Fibroblast of lung (primary cell): ENCODE results near the gene VWC2L.

Experiments used
- EZH2 ChIP-seq: IDR thresholded peaks from 2 replicates; pipeline ENCODE4 v1.5.1; 2012; ENCODE audit warnings: low read length, control low read depth, mild to moderate bottlenecking; ENCODE audit errors: missing control alignments
- TF ChIP-seq, protein P1 (sequence below), 2 donors: IDR thresholded peaks in 1 of 2; conservative IDR thresholded peaks in 1 of 2; 1 replicate in 1 of 2; 2 replicates in 1 of 2; pipeline ENCODE4 v1.5.1; 2011 to 2012; ENCODE audit warnings: low read length in 2 of 2, control low read depth in 1 of 2, inconsistent platforms in 1 of 2, low read depth in 1 of 2, mild to moderate bottlenecking in 1 of 2

- TF ChIP-seq, protein P1, sequence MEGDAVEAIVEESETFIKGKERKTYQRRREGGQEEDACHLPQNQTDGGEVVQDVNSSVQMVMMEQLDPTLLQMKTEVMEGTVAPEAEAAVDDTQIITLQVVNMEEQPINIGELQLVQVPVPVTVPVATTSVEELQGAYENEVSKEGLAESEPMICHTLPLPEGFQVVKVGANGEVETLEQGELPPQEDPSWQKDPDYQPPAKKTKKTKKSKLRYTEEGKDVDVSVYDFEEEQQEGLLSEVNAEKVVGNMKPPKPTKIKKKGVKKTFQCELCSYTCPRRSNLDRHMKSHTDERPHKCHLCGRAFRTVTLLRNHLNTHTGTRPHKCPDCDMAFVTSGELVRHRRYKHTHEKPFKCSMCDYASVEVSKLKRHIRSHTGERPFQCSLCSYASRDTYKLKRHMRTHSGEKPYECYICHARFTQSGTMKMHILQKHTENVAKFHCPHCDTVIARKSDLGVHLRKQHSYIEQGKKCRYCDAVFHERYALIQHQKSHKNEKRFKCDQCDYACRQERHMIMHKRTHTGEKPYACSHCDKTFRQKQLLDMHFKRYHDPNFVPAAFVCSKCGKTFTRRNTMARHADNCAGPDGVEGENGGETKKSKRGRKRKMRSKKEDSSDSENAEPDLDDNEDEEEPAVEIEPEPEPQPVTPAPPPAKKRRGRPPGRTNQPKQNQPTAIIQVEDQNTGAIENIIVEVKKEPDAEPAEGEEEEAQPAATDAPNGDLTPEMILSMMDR (conservative IDR thresholded peaks at IDR 0.05 in 1 of 2, IDR thresholded peaks at IDR 0.05 in 1 of 2; ENCODE audit: low read depth in 1 of 2, low read length in 2 of 2): no peak
- no peak for TF ChIP-seq EZH2
Measured at GRCh38 chr2:214504599-214505376, 93.9 kb downstream of the VWC2L start.
